Lung microvascular endothelial cell (primary cell): Measurements from ENCODE around the gene TMEM212. TPM values are rescaled to one million over a fixed set of nuclear protein-coding genes. Genes with fewer than 3 reads are reported as not detected.

Experiments used
- DNase-seq, 2 donors: peaks; one replicate each; pipeline versions ENCODE4 v3.0.0 to v3.0.0-alpha.2; 2010; ENCODE audit warnings: low read depth in 2 of 2
- total RNA-seq: library from RNA; depleted of rRNA; stranded (reverse); fragments of >200 nt; gene quantifications from 2 replicates; pipeline ENCODE4 v1.2.1, GENCODE V29; 2014

TMEM212 gene
- total RNA-seq = not detected in 2 replicates

DNA sequence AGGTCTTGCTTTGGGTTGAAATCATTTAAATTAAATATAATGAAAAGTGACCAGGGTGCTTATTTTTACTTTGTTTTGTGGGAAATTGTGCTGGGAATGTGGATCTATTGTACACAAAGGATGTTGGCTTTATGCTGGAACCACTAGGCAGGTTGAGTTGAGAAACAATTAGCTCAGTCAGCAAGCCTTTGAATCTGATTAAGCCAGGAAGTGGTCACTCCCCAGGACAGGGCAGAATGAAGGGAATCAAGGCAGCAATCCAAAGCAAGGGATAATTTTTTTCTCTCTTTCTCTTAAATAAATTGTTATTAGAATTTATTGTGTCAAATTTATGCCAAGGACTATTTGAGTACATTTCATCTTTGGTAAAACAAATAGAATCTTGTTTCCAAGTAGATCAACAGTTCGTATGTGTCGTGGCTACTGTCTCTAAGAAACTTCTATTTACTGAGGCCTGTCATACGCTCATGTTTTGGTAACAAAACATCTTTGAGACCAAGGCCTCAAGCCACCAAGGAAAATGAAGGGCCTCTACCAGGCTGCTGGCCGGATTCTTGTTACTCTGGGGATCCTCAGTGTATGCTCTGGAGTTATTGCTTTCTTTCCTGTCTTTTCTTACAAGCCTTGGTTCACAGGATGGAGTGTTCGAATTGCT, at the start of gene TMEM212:
Gene TMEM212, plus strand, starts transcription at position 486 of the 655 bp plus-strand sequence. Its CDS starts 35 bp downstream, at position 521.
- peak; percentile 53 to 85 for DNase-seq

DNA sequence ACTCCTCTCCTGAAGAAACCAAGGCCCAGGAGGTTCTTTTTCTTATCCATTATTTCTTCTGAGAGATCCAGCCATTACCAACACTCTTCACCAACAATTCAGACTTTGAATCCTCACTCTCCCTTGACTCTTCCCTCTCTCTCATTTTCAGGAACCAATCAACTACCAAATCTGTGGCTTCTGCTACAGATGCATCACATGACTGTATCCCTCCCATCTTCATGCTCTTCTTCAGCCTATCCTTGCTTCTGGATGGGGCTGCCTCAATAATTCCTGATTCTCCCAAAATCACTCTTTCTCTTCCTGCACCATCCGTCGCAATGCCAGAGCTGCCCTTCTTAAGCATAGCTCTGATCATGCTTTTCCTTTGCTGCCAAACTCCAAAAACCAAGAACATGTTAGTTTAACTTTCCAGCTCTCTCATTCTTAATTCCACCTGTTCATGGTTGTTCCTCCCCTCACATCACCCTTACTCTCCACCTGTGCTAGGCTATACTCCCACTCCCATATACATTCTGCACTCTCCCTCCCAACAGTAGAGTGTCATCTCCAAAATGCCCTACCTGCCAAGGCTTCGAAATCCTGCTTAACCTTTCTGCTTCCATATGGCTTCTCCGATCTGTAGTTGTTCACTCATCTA, 46.4 kb upstream of the TMEM212 start:
- DNase-seq = no peak

DNA sequence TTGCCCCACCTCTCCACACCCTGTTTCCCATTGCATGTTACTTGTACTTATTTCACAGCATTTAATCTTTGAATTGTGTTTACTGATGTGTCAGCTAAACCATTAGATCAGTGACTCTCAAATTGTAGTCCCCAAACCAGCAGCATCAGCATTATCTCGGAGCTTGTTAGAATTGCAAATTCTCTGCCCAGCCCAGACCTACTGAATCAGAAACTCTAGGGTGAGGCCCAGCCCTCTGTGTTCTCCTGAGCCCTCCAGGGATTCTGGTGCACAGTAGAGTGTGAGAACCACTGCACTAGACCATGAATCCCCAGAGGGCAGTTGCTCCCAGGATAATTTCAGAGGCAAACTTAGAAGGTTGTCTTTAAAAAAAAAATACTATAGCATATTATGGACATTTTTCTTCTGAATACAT, 45.9 kb upstream of the TMEM212 start:
- DNase-seq = peak in 1 of 2 donors; percentile 37

DNA sequence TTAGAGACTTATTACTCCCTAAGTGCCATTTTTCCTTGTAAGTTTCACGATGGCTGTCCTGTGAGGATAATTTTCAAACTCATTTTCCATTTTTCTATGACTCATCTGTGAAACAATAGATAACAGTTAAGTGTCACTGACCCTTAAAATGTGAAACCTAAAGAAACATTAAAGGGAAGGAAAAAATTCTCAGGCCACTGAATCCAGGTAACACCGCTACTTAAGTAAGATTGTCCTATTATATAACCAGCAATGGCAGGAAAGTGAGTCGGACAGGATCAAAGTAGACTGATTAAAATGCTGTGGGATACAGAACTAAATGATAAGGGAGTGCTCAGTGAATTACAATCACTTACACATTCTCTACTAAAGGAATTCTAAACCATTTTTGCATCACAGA, 45.3 kb upstream of the TMEM212 start:
- peak; percentile 62 to 78 for DNase-seq

DNA sequence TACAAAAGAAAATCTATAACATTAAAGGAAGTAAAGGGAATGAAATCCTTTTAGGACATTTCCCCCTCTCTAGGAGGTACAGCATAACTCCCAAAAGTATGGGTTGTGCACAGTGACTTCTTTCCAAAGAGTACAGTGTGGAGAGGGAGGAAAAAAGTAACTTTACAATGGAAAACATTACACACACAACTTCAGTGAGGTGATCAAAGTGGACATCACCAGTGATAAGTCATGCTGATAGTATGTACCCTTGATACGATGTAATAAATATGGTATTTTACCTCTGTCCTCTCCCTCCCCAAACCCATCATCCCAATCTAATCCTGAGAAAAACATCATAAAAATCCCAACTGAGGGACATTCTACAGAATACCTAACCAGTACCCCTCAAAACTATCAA, 43.6 kb upstream of the TMEM212 start:
- peak in 1 of 2 donors; percentile 54 for DNase-seq

DNA sequence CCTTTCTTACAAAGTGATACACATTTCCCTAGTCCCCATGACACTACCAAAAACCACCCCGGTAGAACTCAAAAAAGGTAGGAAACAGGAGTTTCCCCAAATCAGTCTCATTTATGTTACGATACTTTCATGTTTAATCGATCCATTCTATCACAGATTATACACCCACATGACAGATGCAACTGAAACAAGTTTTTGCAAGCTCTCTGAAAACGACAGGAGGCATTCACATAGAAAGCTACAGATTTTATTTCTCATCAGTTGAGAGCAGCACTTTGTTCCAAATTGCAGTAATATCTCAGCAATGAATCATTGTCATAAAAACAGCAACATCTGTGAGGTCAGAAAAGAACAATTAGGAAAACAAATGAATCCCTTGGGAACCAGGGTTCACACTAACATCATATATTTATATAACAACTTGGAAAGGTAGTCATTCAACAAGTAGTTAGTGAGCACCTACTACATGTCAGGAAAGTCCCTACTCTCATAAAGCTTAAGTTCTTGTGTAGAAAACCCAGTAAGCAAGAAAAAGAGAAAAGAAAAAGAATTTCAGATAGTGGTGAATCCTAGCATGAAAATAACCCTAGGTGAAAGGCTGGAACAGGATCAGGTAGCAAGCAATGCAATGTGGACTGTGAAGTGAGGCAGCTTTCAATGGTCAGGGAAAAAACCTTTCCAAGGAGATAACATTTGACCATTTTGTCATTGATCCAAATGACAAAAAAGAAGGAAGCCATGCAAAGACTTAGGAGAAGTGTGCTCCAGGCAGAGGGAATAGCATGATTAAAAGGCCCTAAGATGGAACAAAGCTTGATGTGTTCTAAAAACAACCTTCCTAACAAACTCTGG, 41.2 kb upstream of the TMEM212 start:
- peak; percentile 94 to 97 for DNase-seq

DNA sequence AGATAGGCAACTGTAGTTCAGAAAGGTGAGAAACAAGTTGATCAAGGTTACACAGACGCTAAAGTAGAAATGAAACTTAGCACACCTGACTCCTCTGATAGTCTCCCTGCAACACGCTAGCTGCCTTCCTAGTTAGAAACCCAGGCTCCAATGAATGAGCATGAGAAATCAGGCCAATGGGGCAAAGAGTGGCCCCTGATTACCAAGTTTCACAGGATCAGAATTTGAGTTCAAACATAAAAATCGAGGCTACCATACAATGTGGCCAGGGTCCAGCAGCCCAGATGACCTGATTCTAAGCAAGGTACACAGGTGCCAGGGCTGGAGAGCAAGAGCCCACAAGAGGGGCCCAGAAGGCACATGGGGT, 40.6 kb upstream of the TMEM212 start:
- DNase-seq = no peak

DNA sequence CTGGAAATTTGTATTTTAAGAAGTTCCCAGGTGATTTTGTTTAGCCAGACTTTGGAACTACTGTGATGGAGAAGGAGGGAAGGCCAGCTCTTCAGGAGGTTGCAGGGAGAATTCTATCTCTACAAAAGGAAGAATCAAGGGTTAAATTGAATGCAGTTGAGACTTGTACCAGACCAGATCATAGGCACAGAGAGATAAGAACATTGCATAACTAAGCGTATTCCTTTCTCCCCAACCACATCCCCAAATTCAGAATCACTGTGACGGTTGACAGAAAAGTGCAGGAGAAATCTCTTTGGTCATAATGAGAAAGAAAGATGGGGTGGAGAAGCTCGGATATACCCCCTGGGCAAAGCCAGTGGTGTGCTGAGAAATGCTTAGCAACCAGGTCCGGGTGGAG, 40.1 kb upstream of the TMEM212 start:
- DNase-seq = no peak

DNA sequence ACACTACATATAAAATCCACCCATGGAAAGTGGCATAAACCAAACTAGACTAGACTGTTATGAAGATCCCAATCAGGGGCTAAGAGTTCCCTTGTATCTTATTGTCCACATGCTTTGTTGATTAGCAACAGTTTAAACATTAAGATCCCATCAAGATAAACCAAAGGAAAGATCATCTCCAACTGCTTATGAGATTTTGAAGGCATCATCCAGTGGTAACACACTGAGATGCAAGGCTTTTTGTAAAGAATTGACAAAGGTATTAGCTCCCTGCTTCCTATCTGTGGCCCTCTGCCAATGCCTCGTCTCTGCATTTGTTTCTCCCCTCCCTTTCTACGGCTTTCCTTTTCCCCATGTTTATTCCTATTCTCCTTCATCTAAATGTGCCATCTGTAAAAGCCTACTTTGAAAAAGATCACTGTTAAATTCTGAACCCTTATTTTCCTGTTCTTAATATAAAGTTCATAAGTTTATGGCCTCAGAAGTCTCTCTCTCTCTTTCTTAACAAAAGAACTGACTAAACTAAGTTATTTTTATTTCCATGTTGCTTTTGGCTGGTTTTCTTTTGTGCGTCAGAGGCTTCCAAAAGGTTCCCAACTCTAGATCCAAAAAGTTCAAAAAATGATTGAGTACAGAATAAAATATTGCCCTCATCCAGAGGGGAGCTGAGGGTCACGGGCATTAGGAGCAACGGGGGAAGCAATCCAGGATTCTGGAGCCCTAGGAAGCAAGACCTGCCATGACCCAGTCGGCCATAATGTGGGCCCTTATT, 38.3 kb upstream of the TMEM212 start:
- DNase-seq = peak; percentile 78 to 85

DNA sequence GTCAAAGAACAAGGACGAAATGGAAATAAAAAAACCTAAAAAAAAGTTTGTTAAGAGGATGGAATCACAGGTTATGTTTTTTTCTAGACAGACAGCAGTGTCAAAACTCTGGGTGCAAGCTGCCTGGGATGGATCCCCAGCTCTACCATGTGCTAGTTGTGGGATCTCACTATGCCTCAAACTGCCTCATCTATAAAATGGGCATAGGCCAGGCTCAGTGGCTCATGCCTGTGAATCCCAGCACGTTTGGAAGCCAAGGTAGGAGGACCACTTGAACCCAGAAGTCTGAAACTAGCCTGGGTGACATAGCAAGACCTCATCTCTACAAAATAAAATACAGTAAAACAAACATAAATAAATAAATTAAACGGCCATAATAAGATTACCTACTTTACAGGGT, 37.5 kb upstream of the TMEM212 start:
- peak in 1 of 2 donors; percentile 24 for DNase-seq

DNA sequence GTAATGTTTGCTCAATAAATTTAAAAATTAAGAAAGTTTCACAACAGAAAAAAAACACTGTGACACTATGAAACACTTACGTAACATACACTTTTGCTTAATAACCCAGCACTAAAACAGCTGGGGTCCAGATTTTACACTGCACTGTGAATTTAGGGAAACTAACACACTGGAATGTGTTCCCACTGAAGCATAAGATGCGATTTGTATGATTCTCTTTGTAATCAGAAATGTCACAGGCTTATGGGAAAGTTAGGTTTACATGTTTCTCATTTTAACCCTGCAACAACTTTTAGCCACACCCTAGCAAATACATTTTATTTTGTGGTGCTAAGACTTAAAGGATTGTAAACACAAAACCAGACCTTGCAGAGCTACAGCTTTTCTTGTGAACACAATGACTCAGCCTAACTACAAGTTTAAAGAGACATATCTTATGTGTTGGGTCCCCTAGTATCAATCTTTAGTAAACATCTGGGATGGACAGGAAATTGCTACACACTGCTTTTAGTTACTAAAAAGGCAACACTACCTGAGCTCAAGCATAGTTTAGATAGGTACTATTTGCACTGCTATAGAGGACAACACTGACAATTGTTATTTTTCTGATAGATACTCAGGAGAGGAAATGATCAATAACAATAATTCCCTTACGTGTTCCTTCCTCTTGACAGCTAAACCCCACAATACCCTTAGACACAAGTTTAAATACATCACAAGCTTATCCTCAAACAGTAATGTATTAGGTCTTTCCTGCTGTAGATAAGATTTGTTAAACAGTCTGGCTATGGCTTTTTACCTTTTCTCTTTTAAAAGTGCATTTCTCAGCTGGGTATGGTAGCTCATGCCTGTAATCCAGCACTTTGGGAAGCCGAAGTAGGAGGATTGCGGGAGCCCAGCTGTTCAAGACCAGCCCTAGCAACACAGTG, 36.7 kb upstream of the TMEM212 start:
- DNase-seq = peak; percentile 57 to 90

DNA sequence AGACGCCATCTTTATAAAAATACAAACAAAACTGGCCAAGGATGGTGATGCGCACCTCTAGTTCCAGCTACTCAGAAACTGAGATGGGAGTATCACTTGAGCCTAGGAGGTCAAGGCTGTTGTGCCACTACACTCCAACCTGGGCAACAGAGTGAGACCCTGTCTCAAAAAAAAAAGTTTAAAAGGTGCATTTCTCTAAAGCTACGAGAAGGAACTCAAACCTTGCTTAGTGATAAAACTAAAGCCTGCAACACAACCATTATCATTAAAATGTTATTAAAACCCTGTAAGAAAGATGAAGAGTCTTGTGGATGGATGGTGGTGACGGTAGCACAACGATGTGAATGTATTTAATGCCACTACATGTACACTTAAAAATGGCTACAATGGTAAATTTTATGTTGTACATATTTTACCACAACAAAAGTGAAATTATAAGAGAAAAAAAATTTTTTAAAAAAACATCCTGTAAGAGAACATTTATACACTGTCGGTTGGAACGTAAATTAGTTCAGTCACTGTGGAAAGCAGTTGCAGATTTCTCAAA, 35.9 kb upstream of the TMEM212 start:
- DNase-seq = no peak

DNA sequence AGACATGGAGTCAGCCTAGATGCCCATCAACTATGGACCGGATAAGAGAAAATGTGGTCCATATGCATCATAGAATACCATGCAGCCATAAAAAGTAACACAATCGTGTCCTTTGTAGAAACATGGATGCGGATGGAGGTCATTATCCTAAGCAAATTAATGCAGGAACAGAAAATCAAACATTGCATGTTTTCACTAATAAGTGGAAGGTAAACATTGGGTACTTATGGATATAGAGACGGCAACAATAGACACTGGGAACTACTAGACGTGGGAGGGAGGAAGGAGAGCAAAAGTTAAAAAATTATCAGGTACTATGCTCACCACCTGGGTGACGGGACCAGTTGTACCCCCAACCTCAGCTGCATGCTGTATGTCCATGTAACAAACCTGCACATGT, 35.3 kb upstream of the TMEM212 start:
- DNase-seq = no peak

DNA sequence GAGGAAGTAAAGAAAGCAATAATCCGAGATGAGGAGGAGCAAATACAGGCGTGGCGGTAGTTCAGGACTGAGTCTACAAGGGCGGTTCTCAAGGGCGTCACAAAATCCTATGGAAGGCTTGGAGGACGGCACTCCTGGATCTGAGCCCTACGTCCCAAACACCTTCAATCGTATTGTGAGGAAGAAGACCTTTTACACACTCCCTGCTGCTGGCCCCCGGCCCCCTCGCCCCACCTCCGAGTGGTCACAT, 33.6 kb upstream of the TMEM212 start:
- DNase-seq = peak in 1 of 2 donors; percentile 90

DNA sequence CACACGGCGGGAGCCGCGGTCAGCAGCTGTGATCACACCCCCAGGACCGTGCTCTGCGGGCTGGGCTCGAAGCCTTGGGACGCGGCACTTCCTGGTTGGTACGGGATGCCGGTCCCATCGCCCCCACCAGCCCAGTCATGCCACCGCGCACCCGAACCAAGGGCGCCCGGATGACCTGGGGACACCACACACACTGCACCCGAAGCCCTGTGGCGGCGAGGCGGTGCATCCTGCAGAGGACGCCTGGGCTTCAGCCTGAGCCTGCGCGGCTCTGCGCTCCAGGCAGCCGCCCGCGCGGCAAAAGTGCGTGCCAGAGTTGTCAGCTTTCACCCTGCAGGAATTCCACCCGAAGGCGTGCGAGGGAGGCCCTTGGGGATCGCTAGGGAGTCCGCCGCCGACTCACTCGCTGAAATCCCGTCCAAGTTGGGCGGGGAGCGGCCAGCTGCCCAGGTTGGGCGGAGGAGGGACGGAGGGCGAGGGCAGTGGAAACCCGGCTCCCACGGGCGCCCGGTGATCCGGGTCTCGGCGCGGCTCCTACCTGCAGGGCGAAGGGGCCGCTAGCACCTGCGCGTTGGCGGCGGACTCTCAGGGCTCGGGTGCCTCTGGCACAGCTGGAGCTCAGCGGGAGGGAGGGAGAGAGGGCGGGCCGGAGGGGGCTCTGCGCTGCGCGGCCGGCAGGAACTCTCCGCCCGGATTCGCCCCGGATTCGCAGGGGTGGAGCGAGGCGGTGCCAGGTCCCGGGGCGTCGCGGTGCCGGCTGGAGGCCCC, 33.1 kb upstream of the TMEM212 start, which contains the start of gene PLD1:
Gene PLD1, minus strand, starts transcription at position 623 of the 768 bp plus-strand sequence. CDS start 72,432 bp downstream, outside the sequence.
- DNase-seq = peak; percentile 84 to 89

DNA sequence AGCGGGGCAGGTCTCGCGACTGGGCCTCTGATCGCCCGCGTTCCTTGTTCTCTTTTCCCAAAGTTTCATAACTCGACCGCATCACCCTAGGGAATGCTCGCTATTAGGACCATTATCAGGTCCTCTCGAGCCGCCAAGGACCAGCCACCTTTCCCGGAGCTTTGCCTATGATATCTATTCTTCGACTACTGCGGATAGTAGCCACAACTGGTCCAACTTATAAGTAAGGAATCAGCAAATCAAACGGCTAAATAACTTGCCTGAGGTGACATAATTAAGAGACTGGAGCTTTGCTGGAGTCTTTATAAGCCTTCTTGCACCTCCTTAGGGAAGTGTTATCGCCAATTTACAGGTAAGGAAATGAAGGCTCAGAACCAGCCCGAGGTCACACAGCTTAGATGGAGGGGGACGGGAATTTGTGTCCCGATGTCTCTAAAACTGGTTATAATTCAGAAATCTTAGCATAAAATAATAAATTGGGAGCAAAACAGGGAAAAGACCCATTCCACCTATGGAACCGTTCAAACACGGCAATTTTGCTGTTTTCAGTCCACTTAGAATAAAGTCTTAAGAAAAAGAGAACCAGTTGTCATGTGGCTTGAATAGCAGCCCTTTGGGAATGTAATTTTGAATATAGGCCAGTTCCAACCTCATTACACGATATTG, 32.4 kb upstream of the TMEM212 start:
- DNase-seq = no peak

DNA sequence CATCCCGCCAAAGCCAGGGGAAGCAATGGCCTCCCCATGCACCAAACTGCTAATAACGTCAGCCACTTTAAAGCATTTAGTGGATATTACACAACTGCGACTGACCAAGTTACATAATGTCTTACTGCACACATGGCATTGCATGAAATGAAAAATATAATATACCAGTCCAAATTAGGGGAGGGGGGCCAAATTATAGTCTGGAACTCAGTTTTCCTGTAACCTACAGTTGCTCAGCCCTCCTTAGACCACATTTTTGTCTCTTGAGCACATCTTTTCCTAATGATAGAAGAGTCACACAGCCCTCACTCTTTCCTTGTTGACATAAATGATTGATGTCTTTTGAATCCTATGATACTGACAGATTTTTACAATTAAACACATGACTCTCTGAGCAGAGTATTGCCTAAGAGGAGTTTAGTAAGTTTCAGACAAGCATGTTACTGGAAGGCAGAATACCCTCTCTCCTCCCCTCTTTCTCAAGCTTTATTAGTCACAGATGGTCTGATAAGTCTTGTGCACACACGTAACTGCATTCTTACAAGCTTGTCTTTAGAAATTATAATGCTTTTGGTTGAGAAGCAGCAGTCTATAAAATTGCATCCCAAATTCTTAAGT, 31.7 kb upstream of the TMEM212 start:
- peak in 1 of 2 donors; percentile 87 for DNase-seq

DNA sequence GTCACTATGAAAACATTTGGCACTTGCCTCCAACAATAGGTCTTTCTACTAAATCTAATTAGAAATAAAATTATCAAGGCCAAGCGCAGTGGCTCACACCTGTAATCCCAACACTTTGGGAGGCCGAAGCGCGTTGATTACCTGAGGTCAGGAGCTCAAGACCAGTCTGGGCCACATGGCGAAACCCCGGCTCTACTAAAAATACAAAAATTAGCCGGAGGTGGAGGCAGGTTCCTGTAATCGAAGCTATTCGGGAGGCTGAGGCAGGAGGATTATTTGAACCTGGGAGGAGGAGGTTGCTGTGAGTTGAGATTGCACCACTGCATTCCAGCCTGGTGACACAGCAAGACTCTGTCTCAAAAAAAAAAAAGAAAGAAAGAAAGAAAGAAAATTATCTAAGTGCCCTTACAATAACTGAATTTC, 31.2 kb upstream of the TMEM212 start:
- no peak for DNase-seq

DNA sequence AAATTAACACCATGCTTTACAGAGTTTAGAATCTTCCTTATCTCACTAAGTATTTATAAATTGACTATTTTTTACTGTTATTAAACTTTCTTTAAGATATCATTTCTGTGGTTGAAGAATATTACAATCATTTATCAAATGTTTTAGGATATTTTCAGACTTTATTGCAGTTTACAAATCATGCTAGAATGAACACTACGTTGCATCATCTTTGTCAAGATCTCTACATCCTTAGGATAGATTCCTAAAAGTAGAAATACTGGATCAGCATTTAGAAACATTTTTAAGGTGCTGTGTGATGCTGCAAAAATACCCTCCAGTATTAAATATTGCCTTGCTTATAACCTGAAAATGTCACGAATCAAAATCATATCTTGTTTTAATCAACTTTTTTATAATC, 30.3 kb upstream of the TMEM212 start:
- DNase-seq = no peak
